Neural cell (in vitro differentiated cells): ENCODE measurements around the gene DGKD. TPM values are rescaled to one million over a fixed set of nuclear protein-coding genes. Genes with fewer than 3 reads are reported as not detected.

Source experiments
- H2AFZ ChIP-seq: fragments of 200-600, 300-800 bp; sonication (generic), shearing (Covaris generic); 2 replicates; pipeline ENCODE4 v1.6.0; 2014; ENCODE audit warnings: low read depth, mild to moderate bottlenecking, antibody characterized with exemption, low read length, moderate library complexity
- H3F3A ChIP-seq: fragments of 200-600 bp; shearing (Covaris generic); 2 replicates; pipeline ENCODE4 v1.6.1; 2016; ENCODE audit warnings: mild to moderate bottlenecking, moderate library complexity, mixed read lengths, antibody characterized with exemption, low read length; ENCODE audit not compliant: insufficient read depth, poor library complexity, severe bottlenecking
- H3K27ac ChIP-seq: fragments of 200-600, 300-800 bp; sonication (generic), shearing (Covaris generic); 2 replicates; pipeline ENCODE4 v1.5.1; 2014; ENCODE audit warnings: mild to moderate bottlenecking, low read length, moderate library complexity
- H3K27me3 ChIP-seq: fragments of 300-800, 200-600 bp; sonication (generic), shearing (Covaris generic); 2 replicates; pipeline ENCODE4 v1.6.0; 2014; ENCODE audit warnings: mild to moderate bottlenecking, low read depth, low read length, moderate library complexity; ENCODE audit not compliant: insufficient read depth
- H3K36me3 ChIP-seq: fragments of 300-800, 200-600 bp; sonication (generic), shearing (Covaris generic); 2 replicates; pipeline ENCODE4 v1.5.1; 2014; ENCODE audit warnings: mild to moderate bottlenecking, antibody characterized with exemption, low read length, moderate library complexity; ENCODE audit not compliant: insufficient read depth
- H3K4me2 ChIP-seq: fragments of 300-800, 200-600 bp; sonication (generic), shearing (Covaris generic); 2 replicates; pipeline ENCODE4 v1.6.0; 2014; ENCODE audit warnings: mild to moderate bottlenecking, low read length
- H3K4me3 ChIP-seq: fragments of 300-800, 200-600 bp; sonication (generic), shearing (Covaris generic); 2 replicates; pipeline ENCODE4 v1.5.1; 2014; ENCODE audit warnings: mild to moderate bottlenecking, low read length, moderate library complexity
- H3K79me2 ChIP-seq: fragments of 200-600 bp; shearing (Covaris generic); replicated peaks from 2 replicates; pipeline ENCODE4 v1.6.0; 2014; ENCODE audit warnings: mild to moderate bottlenecking, low read length, moderate library complexity; ENCODE audit not compliant: insufficient read depth
- H3K9ac ChIP-seq: fragments of 300-800, 200-600 bp; sonication (generic), shearing (Covaris generic); 2 replicates; pipeline ENCODE4 v1.6.1; 2016; ENCODE audit warnings: mild to moderate bottlenecking, low read length, mixed read lengths
- H3K9me2 ChIP-seq: fragments of 200-600 bp; shearing (Covaris generic); 2 replicates; pipeline ENCODE4 v1.6.1; 2016; ENCODE audit warnings: mild to moderate bottlenecking, low read length, mixed read lengths; ENCODE audit not compliant: insufficient read depth
- H3K9me3 ChIP-seq: fragments of 200-600, 300-800 bp; sonication (generic), shearing (Covaris generic); 2 replicates; pipeline ENCODE4 v1.6.1; 2016; ENCODE audit warnings: mild to moderate bottlenecking, mixed run types, low read length, moderate library complexity, mixed read lengths
- H4K20me1 ChIP-seq: fragments of 200-600 bp; shearing (Covaris generic); 2 replicates; pipeline ENCODE4 v1.6.1; 2016; ENCODE audit warnings: mild to moderate bottlenecking, mixed run types; ENCODE audit not compliant: insufficient read depth
- CTCF ChIP-seq: fragments of 450-650 bp; IDR thresholded peaks from 2 replicates; pipeline ENCODE4 v1.5.1; 2014; ENCODE audit warnings: antibody characterized with exemption, mild to moderate bottlenecking, moderate library complexity; ENCODE audit not compliant: poor library complexity, severe bottlenecking
- EP300 ChIP-seq: fragments of 450-650 bp; conservative IDR thresholded peaks from 2 replicates; pipeline ENCODE4 v1.6.1; 2014; ENCODE audit warnings: antibody characterized with exemption, mild to moderate bottlenecking, moderate library complexity; ENCODE audit not compliant: poor library complexity, severe bottlenecking
- EZH2 ChIP-seq: fragments of 200-600, 300-800 bp; shearing (Covaris generic), sonication (generic); IDR thresholded peaks from 2 replicates; pipeline ENCODE4 v1.6.1; 2014; ENCODE audit warnings: antibody characterized with exemption, low read length, borderline replicate concordance, mild to moderate bottlenecking; ENCODE audit not compliant: insufficient read depth, poor library complexity, severe bottlenecking
- MXI1 ChIP-seq: fragments of 450-650 bp; conservative IDR thresholded peaks from 2 replicates; pipeline ENCODE4 v1.6.1; 2014; ENCODE audit warnings: antibody characterized with exemption, mild to moderate bottlenecking; ENCODE audit not compliant: poor library complexity, severe bottlenecking
- POLR2AphosphoS5 ChIP-seq: IDR thresholded peaks from 2 replicates; pipeline ENCODE4 v1.6.1; 2012
- RAD21 ChIP-seq: fragments of 450-650 bp; conservative IDR thresholded peaks from 2 replicates; pipeline ENCODE4 v1.6.1; 2014; ENCODE audit warnings: antibody characterized with exemption, mild to moderate bottlenecking, moderate library complexity
- REST ChIP-seq: IDR thresholded peaks from 2 replicates; pipeline ENCODE4 v1.6.1; 2012; ENCODE audit warnings: borderline replicate concordance
- SMC3 ChIP-seq: fragments of 450-650 bp; conservative IDR thresholded peaks from 2 replicates; pipeline ENCODE4 v1.6.1; 2014; ENCODE audit warnings: antibody characterized with exemption, mild to moderate bottlenecking, moderate library complexity; ENCODE audit not compliant: poor library complexity
- TAF1 ChIP-seq: IDR thresholded peaks from 2 replicates; pipeline ENCODE4 v1.6.1; 2012; ENCODE audit warnings: low read depth
- polyA plus RNA-seq: library from polyadenylated mRNA; depleted of rRNA; stranded (reverse); fragments of >200 nt; gene quantifications from 2 replicates; pipeline ENCODE4 v1.2.3, GENCODE V29; 2014

The DGKD gene
- polyA plus RNA-seq, 1 donor from 2014 or later = 36.4 TPM

- no peaks in the 10 kb centered on the region for H3K79me2 ChIP-seq
- no peaks in the 10 kb centered on the region for H3F3A ChIP-seq
- H3K27ac ChIP-seq = no peak overlapping the region
- no peaks in the 10 kb centered on the region for H3K9me2 ChIP-seq
- H3K27me3 ChIP-seq = no peaks in the 10 kb centered on the region
- H3K9ac ChIP-seq = no peak overlapping the region
- H3K4me3 ChIP-seq = no peak overlapping the region
- TF ChIP-seq MXI1 (no peak), POLR2AphosphoS5 (no peak), TAF1 (no peak), EP300 (no peak), REST (no peak), CTCF (no peak), EZH2 (no peak), SMC3 (no peak), RAD21 (no peak)
- no peaks in the 10 kb centered on the region for H4K20me1 ChIP-seq
- peaks cover 4% of the 10 kb centered on the region for H3K36me3 ChIP-seq
- no peaks in the 10 kb centered on the region for H3K9me3 ChIP-seq
- no peak overlapping the region for H2AFZ ChIP-seq
- H3K4me2 ChIP-seq = no peak overlapping the region
Observed at GRCh38 chr2:233464056-233464455, 109.8 kb downstream of the DGKD start.

- Histone ChIP-seq H3K9me3 (no peaks in the 10 kb centered on the region), H2AFZ (no peak overlapping the region), H3K4me3 (no peak overlapping the region), H3K9me2 (no peaks in the 10 kb centered on the region), H3F3A (no peaks in the 10 kb centered on the region), H3K27me3 (no peaks in the 10 kb centered on the region), H3K4me2 (no peak overlapping the region), H3K79me2 (no peaks in the 10 kb centered on the region), H3K27ac (no peak overlapping the region), H3K36me3 (peaks cover 4% of the 10 kb centered on the region), H3K9ac (no peak overlapping the region), H4K20me1 (no peaks in the 10 kb centered on the region)
- no peak for TF ChIP-seq EZH2
- no peak for TF ChIP-seq MXI1
- no peak for TF ChIP-seq CTCF
- no peak for TF ChIP-seq POLR2AphosphoS5
- TF ChIP-seq TAF1 = no peak
- TF ChIP-seq REST = no peak
- TF ChIP-seq SMC3 = no peak
- TF ChIP-seq EP300 = no peak
- TF ChIP-seq RAD21 = no peak
Observed at GRCh38 chr2:233464531-233465240, 110.4 kb downstream of the DGKD start.
